Keratinocyte (primary cell): ENCODE measurements around the gene SCAF1.

Experiments used
- CTCF ChIP-seq, 3 experiments: IDR thresholded peaks in 1 of 3; conservative IDR thresholded peaks in 1 of 3; optimal IDR thresholded peaks in 1 of 3; 2 replicates in 2 of 3; 3 replicates in 1 of 3; pipeline versions ENCODE3 to v1.5.1; 2011; ENCODE audit warnings: low read length in 3 of 3, mild to moderate bottlenecking in 3 of 3, moderate library complexity in 2 of 3, control low read depth in 1 of 3, inconsistent platforms in 1 of 3; ENCODE audit not compliant: insufficient read depth in 2 of 3; ENCODE audit errors: extremely low read depth in 1 of 3
- EZH2 ChIP-seq: IDR thresholded peaks from one replicate; pipeline ENCODE4 v1.6.1; 2012; ENCODE audit warnings: inconsistent platforms, mild to moderate bottlenecking, low read length, moderate library complexity

GRCh38 chr19:49689133-49690078 is 47.4 kb downstream of the SCAF1 start, which contains the start of gene ADM5:
- TF ChIP-seq CTCF (optimal IDR thresholded peaks at IDR 0.05 in 1 of 3, IDR thresholded peaks at IDR 0.05 in 1 of 3, conservative IDR thresholded peaks at IDR 0.05 in 1 of 3; ENCODE audit: extremely low read depth in 1 of 3, insufficient read depth in 2 of 3, low read length in 3 of 3): peak; percentile 58 to 89 (median 78)
- no peak for TF ChIP-seq EZH2
